ENCODE data around the gene MAP2K4. TPM values are rescaled to one million over a fixed set of nuclear protein-coding genes. Genes with fewer than 3 reads are reported as not detected.

Gene MAP2K4
- total RNA-seq = 10 to 100 TPM; 31.4 to 34.3 TPM

GRCh38 chr17:12020642-12021622, at the start of gene MAP2K4:
Gene MAP2K4, plus strand, starts transcription at chr17:12020877. Its CDS starts 10 bp downstream, at chr17:12020887.

DNA sequence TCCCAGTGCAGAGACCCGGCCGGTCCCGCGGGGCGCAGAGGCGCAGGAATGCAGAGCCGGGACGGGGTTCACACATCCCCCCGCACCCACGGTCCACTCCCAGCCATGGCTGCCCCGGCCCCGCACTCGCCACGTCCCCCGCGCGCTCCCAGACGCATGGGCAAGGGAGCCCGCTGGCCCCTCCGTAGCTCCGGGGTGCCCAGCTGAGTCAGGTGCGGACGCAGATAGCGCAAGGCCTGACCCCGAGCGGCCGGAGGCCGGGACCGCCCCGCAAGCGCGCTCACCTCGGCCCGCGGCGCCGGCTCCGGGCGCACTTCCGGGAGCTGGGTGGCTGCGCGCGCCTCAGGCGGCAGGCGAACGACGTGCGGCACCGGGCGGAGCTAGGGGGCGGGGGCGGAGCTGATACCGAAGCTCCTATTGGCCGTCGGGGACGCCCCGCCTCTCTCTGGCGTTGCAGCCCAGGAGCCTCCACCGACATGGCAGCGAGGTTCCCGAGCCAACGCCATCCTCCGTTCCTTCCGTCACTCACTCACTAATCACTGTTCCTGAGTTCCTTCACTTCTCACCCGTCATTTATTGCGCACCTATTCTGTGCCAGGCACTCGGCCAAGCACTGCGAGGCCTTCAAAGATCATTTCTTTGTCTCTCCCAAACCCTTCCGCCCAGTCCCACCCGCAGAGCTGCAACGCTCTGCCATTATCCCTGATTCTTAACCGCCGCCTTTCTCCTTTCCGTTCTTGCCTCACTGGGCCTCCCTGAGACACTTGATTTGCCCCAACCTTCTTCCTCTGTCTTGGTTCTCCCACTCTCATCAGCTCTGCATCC, 23.3 kb upstream of the MAP2K4 start, which contains the start of gene ZNF18:
ZNF18 (minus strand) TSS at position 329 of the 825 bp plus-strand sequence. CDS start 4,646 bp downstream, outside the sequence.

Small RNAs within 50 kb of the gene (microRNA-seq; reads per million reads assigned to microRNA genes)
- gene MIR744 (ENCODE audit: borderline microRNAs expressed, borderline replicate concordance) = 421 reads per million, percentile 83 among the genes with 10 or more reads in this experiment

Other genes with a start within 250 kb of the MAP2K4 start
- gene ZNF18, start 23.4 kb upstream of the MAP2K4 start, total RNA-seq = 10 to 100 TPM; 11.8 to 13.1 TPM

Measured in activated naive CD4-positive, alpha-beta T cell treated with anti-CD3 and anti-CD28 coated beads, Interleukin-2, amount 10 ng/mL, durations not matched to agents 5 hours and 36 hours (primary cell).